HG03103 (cell line): ENCODE measurements around the gene APRT.

Experiments
- ATAC-seq: cut with Tn5 transposase; IDR thresholded peaks from one replicate; pipeline ENCODE4 v1.9.1; 2021; ENCODE audit warnings: low read depth; ENCODE audit not compliant: unreplicated experiment

APRT gene

GRCh38 chr16:88842308-88842756 is 30.6 kb upstream of the APRT start:
- ATAC-seq: no peak

- no peak for ATAC-seq
These were observed 30.0 kb upstream of the APRT start for GRCh38 chr16:88841521-88842307.

GRCh38 chr16:88840600-88841215 is 29.0 kb upstream of the APRT start:
- no peak for ATAC-seq

- ATAC-seq: no peak
These were observed 28.2 kb upstream of the APRT start for GRCh38 chr16:88839745-88840599.

GRCh38 chr16:88839026-88839529 is 27.4 kb upstream of the APRT start:
- no peak for ATAC-seq

GRCh38 chr16:88838566-88838965 is 26.8 kb upstream of the APRT start:
- no peak for ATAC-seq

- no peak for ATAC-seq
These were observed 26.1 kb upstream of the APRT start for GRCh38 chr16:88837806-88838205.

GRCh38 chr16:88836791-88837190 is 25.1 kb upstream of the APRT start:
- no peak for ATAC-seq

GRCh38 chr16:88835818-88836217 is 24.1 kb upstream of the APRT start:
- no peak for ATAC-seq

GRCh38 chr16:88835383-88835782 is 23.7 kb upstream of the APRT start:
- no peak for ATAC-seq

- ATAC-seq: no peak
These were observed 22.9 kb upstream of the APRT start for GRCh38 chr16:88834670-88835069.

GRCh38 chr16:88833086-88833485 is 21.4 kb upstream of the APRT start:
- no peak for ATAC-seq

- ATAC-seq: no peak
These were observed 20.1 kb upstream of the APRT start for GRCh38 chr16:88831838-88832237.

- no peak for ATAC-seq
These were observed 19.1 kb upstream of the APRT start for GRCh38 chr16:88830783-88831182.

GRCh38 chr16:88830258-88830657 is 18.5 kb upstream of the APRT start:
- ATAC-seq: no peak

- no peak for ATAC-seq
These were observed 17.0 kb upstream of the APRT start for GRCh38 chr16:88828711-88829110.

GRCh38 chr16:88827727-88828126 is 16.0 kb upstream of the APRT start:
- ATAC-seq: no peak

- ATAC-seq: no peak
These were observed 14.5 kb upstream of the APRT start for GRCh38 chr16:88826070-88826840.

- ATAC-seq: no peak
These were observed 13.4 kb upstream of the APRT start for GRCh38 chr16:88825146-88825545.
